Measurements from ENCODE around the gene FAM168A. TPM values are rescaled to one million over a fixed set of nuclear protein-coding genes. Genes with fewer than 3 reads are reported as not detected.

Gene FAM168A
- total and polyA plus RNA-seq, 2 of the 8 experiments (the other 6 are each of a cell fraction or from before 2014, with no cell fraction given), result 17.1 to 21.6 TPM

DNA sequence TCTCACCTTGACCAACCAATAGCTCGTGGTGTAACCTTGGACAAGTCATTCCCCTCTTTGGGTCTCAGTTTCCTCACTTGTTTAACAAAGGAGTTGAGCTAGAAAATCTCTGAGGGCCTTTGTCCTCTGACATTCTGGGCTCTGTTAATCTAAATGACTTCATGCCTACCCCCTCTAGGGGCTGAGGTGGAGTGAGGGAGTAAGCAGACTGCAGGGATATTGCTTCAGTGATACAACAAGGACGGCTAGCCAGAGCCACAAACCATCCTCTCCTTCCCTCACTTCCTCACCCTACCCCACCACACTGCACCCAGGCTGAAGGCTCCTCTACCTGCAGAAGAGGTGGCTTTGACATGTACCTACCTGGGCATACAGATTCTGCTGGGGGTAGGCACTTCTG is 186.9 kb downstream of the FAM168A start:
- Histone ChIP-seq H2BK120ac (replicated peaks; ENCODE audit: low read depth, low read length) (no peak overlapping the region), H3K9me3 (ENCODE audit: insufficient read depth in 2 of 2, low read depth in 1 of 2, low read length in 1 of 2) (no peaks in the 10 kb centered on the region), H2BK20ac (ENCODE audit: low read length) (no peak overlapping the region), H3K79me1 (ENCODE audit: low read depth, low read length) (no peaks in the 10 kb centered on the region), H2BK5ac (ENCODE audit: low read depth, low read length) (no peak overlapping the region), H4K20me1 (replicated peaks in 1 of 2; ENCODE audit: control insufficient read depth in 1 of 2, insufficient read depth in 2 of 2, low read length in 2 of 2) (no peaks in the 10 kb centered on the region), H4K91ac (replicated peaks; ENCODE audit: insufficient read length, low read length) (no peak overlapping the region), H2AFZ (ENCODE audit: low read length) (no peak overlapping the region), H2BK12ac (ENCODE audit: low read depth, low read length) (no peak overlapping the region), H3K27me3 (replicated peaks in 1 of 4; ENCODE audit: control insufficient read depth in 3 of 4, extremely low read depth in 1 of 4, insufficient read depth in 3 of 4, low read length in 3 of 4) (no peaks in the 10 kb centered on the region), H3K79me2 (ENCODE audit: control insufficient read depth in 1 of 2, insufficient read depth in 2 of 2, low read length in 2 of 2) (no peaks in the 10 kb centered on the region), H3K4me1 (replicated peaks in 1 of 4; ENCODE audit: control insufficient read depth in 3 of 4, insufficient read depth in 4 of 4, low read length in 3 of 4) (no peaks in the 10 kb centered on the region), H3K23ac (ENCODE audit: insufficient read length) (no peak overlapping the region), H3K56ac (replicated peaks; ENCODE audit: insufficient read length, low read depth, low read length) (no peak overlapping the region), H3K14ac (ENCODE audit: insufficient read length) (no peak overlapping the region), H3K4me2 (ENCODE audit: insufficient read depth in 1 of 2, low read depth in 2 of 2, low read length in 2 of 2) (no peak overlapping the region), H3K4me3 (ENCODE audit: extremely low read depth in 1 of 4, insufficient read depth in 2 of 4, low read depth in 3 of 4, low read length in 4 of 4) (no peak overlapping the region), H3K9ac (replicated peaks in 1 of 4; ENCODE audit: extremely low read depth in 1 of 4, low read depth in 3 of 4, low read length in 3 of 4) (no peak overlapping the region; a peak in 1 of 7 replicates), H4K8ac (ENCODE audit: extremely low read depth, insufficient read depth, low read length) (no peak overlapping the region), H2AK5ac (ENCODE audit: low read depth, low read length) (no peak overlapping the region), H3K4ac (replicated peaks; ENCODE audit: insufficient read length, low read depth, low read length) (no peak overlapping the region), H3K36me3 (ENCODE audit: control insufficient read depth in 2 of 4, insufficient read depth in 4 of 4, low read length in 3 of 4) (peaks cover 0 to 15% (median 6%) of the 10 kb centered on the region in 4 experiments; a peak in 4 of 8 replicates), H4K5ac (ENCODE audit: insufficient read length, low read depth, low read length) (no peak overlapping the region), H3K18ac (ENCODE audit: extremely low read depth, low read length) (no peak overlapping the region), H3K27ac (ENCODE audit: low read depth, low read length) (no peak overlapping the region), H2BK15ac (ENCODE audit: low read length) (no peak overlapping the region), H3K23me2 (ENCODE audit: low read depth, low read length) (no peaks in the 10 kb centered on the region)
- ChIA-PET CTCF (ENCODE audit: partially characterized antibody) (interaction anchor here (0.8 to 5.6 kb wide), 9 partner anchors 8 to 250 kb away, joined by 3 to 27 read pairs (median 4); no protein-coding TSS in a partner anchor), POLR2A (ENCODE audit: partially characterized antibody) (interaction anchor here (1.0 kb wide), 1 partner anchor 23 kb away, joined by 4 read pairs; no protein-coding TSS in a partner anchor)
- FAIRE-seq (no peak), DNase-seq (ENCODE audit: low read depth in 1 of 2, low spot score in 2 of 2) (no peak)
- WGBS, 2 experiments (ENCODE audit: extremely low coverage in 1 of 2, insufficient coverage in 1 of 2, insufficient read length in 1 of 2, insufficient replicate concordance in 2 of 2, low coverage in 1 of 2, low lambda C conversion rate in 2 of 2, missing lambda C conversion rate in 1 of 2), result 96% methylated on average over 2 of the region's 2 CpGs; no CpG with 5 or more reads in 1 of the 2 experiments
- TF ChIP-seq PHF8 (conservative IDR thresholded peaks at IDR 0.05; ENCODE audit: low read depth, low read length) (no peak), CBX5 (IDR thresholded peaks at IDR 0.05; ENCODE audit: low read depth, low read length) (no peak)
- TF ChIP-seq, protein P1, sequence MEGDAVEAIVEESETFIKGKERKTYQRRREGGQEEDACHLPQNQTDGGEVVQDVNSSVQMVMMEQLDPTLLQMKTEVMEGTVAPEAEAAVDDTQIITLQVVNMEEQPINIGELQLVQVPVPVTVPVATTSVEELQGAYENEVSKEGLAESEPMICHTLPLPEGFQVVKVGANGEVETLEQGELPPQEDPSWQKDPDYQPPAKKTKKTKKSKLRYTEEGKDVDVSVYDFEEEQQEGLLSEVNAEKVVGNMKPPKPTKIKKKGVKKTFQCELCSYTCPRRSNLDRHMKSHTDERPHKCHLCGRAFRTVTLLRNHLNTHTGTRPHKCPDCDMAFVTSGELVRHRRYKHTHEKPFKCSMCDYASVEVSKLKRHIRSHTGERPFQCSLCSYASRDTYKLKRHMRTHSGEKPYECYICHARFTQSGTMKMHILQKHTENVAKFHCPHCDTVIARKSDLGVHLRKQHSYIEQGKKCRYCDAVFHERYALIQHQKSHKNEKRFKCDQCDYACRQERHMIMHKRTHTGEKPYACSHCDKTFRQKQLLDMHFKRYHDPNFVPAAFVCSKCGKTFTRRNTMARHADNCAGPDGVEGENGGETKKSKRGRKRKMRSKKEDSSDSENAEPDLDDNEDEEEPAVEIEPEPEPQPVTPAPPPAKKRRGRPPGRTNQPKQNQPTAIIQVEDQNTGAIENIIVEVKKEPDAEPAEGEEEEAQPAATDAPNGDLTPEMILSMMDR (IDR thresholded peaks at IDR 0.05; ENCODE audit: control extremely low read depth in 1 of 3, insufficient read depth in 1 of 3, low read depth in 1 of 3, low read length in 3 of 3), result peak in 1 of 3 experiments; percentile 1; a peak in 1 of 4 replicates

Data from H1 (cell line).